ENCODE data around the gene THSD4.

THSD4 gene

GRCh38 chr15:71786673-71787072 lies 671.4 kb downstream of the THSD4 start:
- H3K4me3 Mint-ChIP-seq: no peak overlapping the region
- no peaks in the 10 kb centered on the region for H3K9me3 Mint-ChIP-seq
- no peak for ATAC-seq (replicated peaks)
- no peaks in the 10 kb centered on the region for H3K36me3 Mint-ChIP-seq
- no peak for DNase-seq
- H3K4me1 Mint-ChIP-seq: peaks cover 0 to 5% of the 10 kb centered on the region in 2 donors
- H3K27me3 Mint-ChIP-seq: peaks cover 21 to 26% of the 10 kb centered on the region in 2 donors
- no peak overlapping the region for H3K27ac Mint-ChIP-seq

- H3K36me3 Mint-ChIP-seq: no peaks in the 10 kb centered on the region
Observed at GRCh38 chr15:71788646-71789579, 673.6 kb downstream of the THSD4 start.

GRCh38 chr15:71789616-71790015 lies 674.3 kb downstream of the THSD4 start:
- ATAC-seq (replicated peaks): no peak
- Mint-ChIP-seq H3K27ac (no peak overlapping the region), H3K4me1 (peaks cover 0 to 5% of the 10 kb centered on the region in 2 donors), H3K9me3 (no peaks in the 10 kb centered on the region), H3K36me3 (no peaks in the 10 kb centered on the region), H3K4me3 (no peak overlapping the region), H3K27me3 (peaks cover 17 to 21% of the 10 kb centered on the region in 2 donors)
- DNase-seq: no peak

More at GRCh38 chr15:71788646-71789579, 673.6 kb downstream of the THSD4 start:
- H3K27me3 Mint-ChIP-seq: peaks cover 21% of the 10 kb centered on the region in 2 donors
- no peak for ATAC-seq (replicated peaks)
- H3K4me3 Mint-ChIP-seq: no peak overlapping the region
- H3K27ac Mint-ChIP-seq: no peak overlapping the region
- peaks cover 0 to 5% of the 10 kb centered on the region in 2 donors for H3K4me1 Mint-ChIP-seq
- no peak for DNase-seq
- H3K9me3 Mint-ChIP-seq: no peaks in the 10 kb centered on the region

- peaks cover 12 to 21% of the 10 kb centered on the region in 2 donors for H3K27me3 Mint-ChIP-seq
- peaks cover 0 to 5% of the 10 kb centered on the region in 2 donors for H3K4me1 Mint-ChIP-seq
- H3K4me3 Mint-ChIP-seq: no peak overlapping the region
- no peaks in the 10 kb centered on the region for H3K9me3 Mint-ChIP-seq
- H3K27ac Mint-ChIP-seq: no peak overlapping the region
- no peak for ATAC-seq (replicated peaks)
- no peak for DNase-seq
- no peaks in the 10 kb centered on the region for H3K36me3 Mint-ChIP-seq
Observed at GRCh38 chr15:71790081-71790480, 674.8 kb downstream of the THSD4 start.

GRCh38 chr15:71791975-71792374 lies 676.7 kb downstream of the THSD4 start:
- H3K9me3 Mint-ChIP-seq: no peaks in the 10 kb centered on the region
- no peaks in the 10 kb centered on the region for H3K4me1 Mint-ChIP-seq
- no peak overlapping the region for H3K27ac Mint-ChIP-seq

GRCh38 chr15:71792521-71792920 lies 677.2 kb downstream of the THSD4 start:
- H3K36me3 Mint-ChIP-seq: no peaks in the 10 kb centered on the region
- H3K4me3 Mint-ChIP-seq: no peak overlapping the region
- no peak for DNase-seq
- peaks cover 0 to 13% of the 10 kb centered on the region in 2 donors for H3K27me3 Mint-ChIP-seq
- no peaks in the 10 kb centered on the region for H3K9me3 Mint-ChIP-seq
- no peak for ATAC-seq (replicated peaks)
- H3K4me1 Mint-ChIP-seq: no peaks in the 10 kb centered on the region
- no peak overlapping the region for H3K27ac Mint-ChIP-seq

More at GRCh38 chr15:71791975-71792374, 676.7 kb downstream of the THSD4 start:
- Mint-ChIP-seq H3K36me3 (no peaks in the 10 kb centered on the region), H3K27me3 (peaks cover 0 to 13% of the 10 kb centered on the region in 2 donors), H3K4me3 (no peak overlapping the region)
- DNase-seq: no peak
- no peak for ATAC-seq (replicated peaks)

- H3K27ac Mint-ChIP-seq: no peak overlapping the region
- H3K36me3 Mint-ChIP-seq: no peaks in the 10 kb centered on the region
- peaks cover 0 to 4% of the 10 kb centered on the region in 2 donors for H3K9me3 Mint-ChIP-seq
- ATAC-seq (replicated peaks) (no peak), DNase-seq (no peak)
- peaks cover 0 to 2% of the 10 kb centered on the region in 2 donors for H3K4me1 Mint-ChIP-seq
- peaks cover 36 to 38% of the 10 kb centered on the region in 2 donors for H3K27me3 Mint-ChIP-seq
- no peak overlapping the region for H3K4me3 Mint-ChIP-seq
Observed at GRCh38 chr15:71798641-71799040, 683.4 kb downstream of the THSD4 start.

GRCh38 chr15:71800190-71800589 lies 684.9 kb downstream of the THSD4 start:
- peaks cover 0 to 2% of the 10 kb centered on the region in 2 donors for H3K4me1 Mint-ChIP-seq
- no peak overlapping the region for H3K27ac Mint-ChIP-seq
- H3K27me3 Mint-ChIP-seq: peaks cover 36 to 38% of the 10 kb centered on the region in 2 donors
- no peak for DNase-seq
- no peak for ATAC-seq (replicated peaks)
- peaks cover 0 to 4% of the 10 kb centered on the region in 2 donors for H3K9me3 Mint-ChIP-seq
- no peak overlapping the region for H3K4me3 Mint-ChIP-seq
- no peaks in the 10 kb centered on the region for H3K36me3 Mint-ChIP-seq

- H3K27me3 Mint-ChIP-seq: peaks cover 38 to 42% of the 10 kb centered on the region in 2 donors
- H3K27ac Mint-ChIP-seq: no peak overlapping the region
- ATAC-seq (replicated peaks) (peak; percentile 51 to 66), DNase-seq (no peak)
- no peak overlapping the region for H3K4me3 Mint-ChIP-seq
- H3K36me3 Mint-ChIP-seq: no peaks in the 10 kb centered on the region
- peaks cover 0 to 2% of the 10 kb centered on the region in 2 donors for H3K4me1 Mint-ChIP-seq
- peaks cover 0 to 4% of the 10 kb centered on the region in 2 donors for H3K9me3 Mint-ChIP-seq
Observed at GRCh38 chr15:71800835-71801745, 685.8 kb downstream of the THSD4 start.

- no peak overlapping the region for H3K27ac Mint-ChIP-seq
- peaks cover 0 to 2% of the 10 kb centered on the region in 2 donors for H3K4me1 Mint-ChIP-seq
- no peak overlapping the region for H3K4me3 Mint-ChIP-seq
- ATAC-seq (replicated peaks): no peak
- no peak for DNase-seq
- H3K36me3 Mint-ChIP-seq: no peaks in the 10 kb centered on the region
- H3K27me3 Mint-ChIP-seq: peaks cover 38 to 42% of the 10 kb centered on the region in 2 donors
- peaks cover 0 to 4% of the 10 kb centered on the region in 2 donors for H3K9me3 Mint-ChIP-seq
Observed at GRCh38 chr15:71801935-71802655, 686.8 kb downstream of the THSD4 start.

- Mint-ChIP-seq H3K4me3 (no peak overlapping the region), H3K9me3 (peaks cover 0 to 4% of the 10 kb centered on the region in 2 donors), H3K27me3 (peaks cover 39 to 42% of the 10 kb centered on the region in 2 donors), H3K36me3 (no peaks in the 10 kb centered on the region), H3K4me1 (peaks cover 0 to 2% of the 10 kb centered on the region in 2 donors), H3K27ac (peak overlapping the region; percentile 59)
- ATAC-seq (replicated peaks) (peak; percentile 33 to 50), DNase-seq (no peak)
Observed at GRCh38 chr15:71802770-71803169, 687.5 kb downstream of the THSD4 start.

- no peak for ATAC-seq (replicated peaks)
- H3K36me3 Mint-ChIP-seq: no peaks in the 10 kb centered on the region
Observed at GRCh38 chr15:71804226-71804625, 689.0 kb downstream of the THSD4 start.

GRCh38 chr15:71804695-71805470 lies 689.6 kb downstream of the THSD4 start:
- no peak for DNase-seq
- H3K27me3 Mint-ChIP-seq: peaks cover 33 to 35% of the 10 kb centered on the region in 2 donors
- H3K27ac Mint-ChIP-seq: peak overlapping the region; percentile 7
- no peaks in the 10 kb centered on the region for H3K36me3 Mint-ChIP-seq
- peaks cover 0 to 2% of the 10 kb centered on the region in 2 donors for H3K4me1 Mint-ChIP-seq
- H3K9me3 Mint-ChIP-seq: peaks cover 0 to 4% of the 10 kb centered on the region in 2 donors
- no peak for ATAC-seq (replicated peaks)
- no peak overlapping the region for H3K4me3 Mint-ChIP-seq

More at GRCh38 chr15:71804226-71804625, 689.0 kb downstream of the THSD4 start:
- H3K4me3 Mint-ChIP-seq: no peak overlapping the region
- DNase-seq: no peak
- peaks cover 0 to 2% of the 10 kb centered on the region in 2 donors for H3K4me1 Mint-ChIP-seq
- H3K27me3 Mint-ChIP-seq: peaks cover 36 to 37% of the 10 kb centered on the region in 2 donors
- no peak overlapping the region for H3K27ac Mint-ChIP-seq
- H3K9me3 Mint-ChIP-seq: peaks cover 0 to 4% of the 10 kb centered on the region in 2 donors
